ENCODE results near the gene GLB1L2. TPM values are rescaled to one million over a fixed set of nuclear protein-coding genes. Genes with fewer than 3 reads are reported as not detected.

The GLB1L2 gene
- total RNA-seq, 1 experiment from 2014 or later = 27.1 TPM

GRCh38 chr11:134370526-134371435 is 39.0 kb downstream of the GLB1L2 start:
- H3K9me2 ChIP-seq (ENCODE audit: insufficient read depth) = no peaks in the 10 kb centered on the region
- BruUV-seq (replicated peaks) = no TSS peak

More at GRCh38 chr11:134370526-134371435, 39.0 kb downstream of the GLB1L2 start:
- intact Hi-C loops (cut with micrococcal nuclease) = no loop called here
- CTCF ChIA-PET = no interaction called here
- RAD21 ChIA-PET (ENCODE audit: low non-redundant PET in 1 of 2, low total read pairs in 2 of 2, uncharacterized antibody in 2 of 2, unreplicated experiment in 2 of 2) = no interaction called here
- TF ChIP-seq SIN3A (IDR thresholded peaks at IDR 0.05; ENCODE audit: low read depth) = no peak
- no peak for TF ChIP-seq EZH2phosphoT487 (IDR thresholded peaks at IDR 0.05; ENCODE audit: borderline replicate concordance)
- TF ChIP-seq CTCF (IDR thresholded peaks at IDR 0.05 in 2 of 3, conservative IDR thresholded peaks at IDR 0.05 in 1 of 3; ENCODE audit: borderline replicate concordance in 1 of 3, insufficient read depth in 1 of 3, low read depth in 2 of 3, low read length in 2 of 3) = no peak
- TF ChIP-seq SRF (IDR thresholded peaks at IDR 0.05; ENCODE audit: low read depth) = no peak
- no peaks in the 10 kb centered on the region for H3K79me2 ChIP-seq (ENCODE audit: insufficient read depth, low read length)
- no peaks in the 10 kb centered on the region for H4K20me1 ChIP-seq (ENCODE audit: insufficient read depth)
- H3K27me3 ChIP-seq (ENCODE audit: insufficient read depth, low read length) = no peaks in the 10 kb centered on the region
- ATAC-seq (no peak), DNase-seq (ENCODE audit: low read depth, low spot score) (no peak)
- no peak overlapping the region for H3K27ac ChIP-seq (ENCODE audit: low read depth, low read length)
- no peak overlapping the region for H3K4me2 ChIP-seq (ENCODE audit: low read length)
- H3K9me3 ChIP-seq (ENCODE audit: control insufficient read depth in 1 of 2, insufficient read depth in 1 of 2, low read depth in 1 of 2, low read length in 2 of 2) = no peaks in the 10 kb centered on the region
- no peaks in the 10 kb centered on the region for H3K36me3 ChIP-seq (ENCODE audit: control insufficient read depth in 1 of 2, insufficient read depth in 2 of 2, low read length in 2 of 2)
- H3K9ac ChIP-seq (ENCODE audit: low read length) = no peak overlapping the region
- H3K4me3 ChIP-seq (replicated peaks in 1 of 2; ENCODE audit: low read depth in 1 of 2, low read length in 2 of 2) = no peak overlapping the region
- POLR2A ChIA-PET = no interaction called here
- no peaks in the 10 kb centered on the region for H3K4me1 ChIP-seq (ENCODE audit: control insufficient read depth in 1 of 2, insufficient read depth in 2 of 2, low read length in 2 of 2)
- no peak overlapping the region for H2AFZ ChIP-seq (ENCODE audit: low read depth, low read length, poor library complexity, severe bottlenecking)

All from HCT116 (cell line).